HepG2 (cell line): ENCODE measurements around the gene ABHD1. TPM values are rescaled to one million over a fixed set of nuclear protein-coding genes. Genes with fewer than 3 reads are reported as not detected.

Experiments
- HMGA1 ChIP-seq: sonication (generic); formaldehyde crosslinking; conservative IDR thresholded peaks from 2 replicates; pipeline ENCODE4 v1.4.0; 2020; ENCODE audit warnings: missing genetic modification reagents
- KDM5B ChIP-seq: sonication (generic); formaldehyde crosslinking; IDR thresholded peaks from 2 replicates; pipeline ENCODE4 v1.4.0; 2020; ENCODE audit warnings: missing genetic modification reagents, mild to moderate bottlenecking, borderline replicate concordance
- MXD1 ChIP-seq: sonication (generic); formaldehyde crosslinking; IDR thresholded peaks from 2 replicates; pipeline ENCODE4 v1.4.0; 2020; ENCODE audit warnings: mild to moderate bottlenecking, missing genetic modification reagents
- NFE2L1 ChIP-seq: sonication (generic); formaldehyde crosslinking; IDR thresholded peaks from 2 replicates; pipeline ENCODE4 v1.4.0; 2020; ENCODE audit warnings: missing genetic modification reagents, mild to moderate bottlenecking, borderline replicate concordance
- NFIC ChIP-seq: IDR thresholded peaks from 2 replicates; pipeline ENCODE4 v1.6.1; 2012; ENCODE audit warnings: mild to moderate bottlenecking, low read length, inconsistent platforms
- PAWR ChIP-seq: sonication (generic); formaldehyde crosslinking; IDR thresholded peaks from 2 replicates; pipeline ENCODE4 v1.4.0; 2020; ENCODE audit warnings: missing genetic modification reagents, mild to moderate bottlenecking, borderline replicate concordance
- SPEN ChIP-seq: sonication (generic); formaldehyde crosslinking; IDR thresholded peaks from 2 replicates; pipeline ENCODE4 v1.5.1; 2020; ENCODE audit warnings: low read depth, mild to moderate bottlenecking, missing genetic modification reagents
- TIGD3 ChIP-seq: sonication (generic); formaldehyde crosslinking; IDR thresholded peaks from 2 replicates; pipeline ENCODE4 v1.5.1; 2020; ENCODE audit warnings: mild to moderate bottlenecking, missing genetic modification reagents, borderline replicate concordance
- TOE1 ChIP-seq: sonication (generic); formaldehyde crosslinking; IDR thresholded peaks from 2 replicates; pipeline ENCODE4 v1.4.0; 2020; ENCODE audit warnings: mild to moderate bottlenecking, missing genetic modification reagents
- TSC22D2 ChIP-seq: sonication (generic); formaldehyde crosslinking; IDR thresholded peaks from 2 replicates; pipeline ENCODE4 v1.5.1; 2020; ENCODE audit warnings: missing genetic modification reagents, mild to moderate bottlenecking, borderline replicate concordance
- ZBTB3 ChIP-seq: sonication (generic); formaldehyde crosslinking; IDR thresholded peaks from 2 replicates; pipeline ENCODE4 v1.4.0; 2020; ENCODE audit warnings: low read depth, mild to moderate bottlenecking, moderate library complexity, missing genetic modification reagents, borderline replicate concordance
- ZNF383 ChIP-seq: sonication (generic); formaldehyde crosslinking; IDR thresholded peaks from 2 replicates; pipeline ENCODE4 v1.4.0; 2020; ENCODE audit warnings: missing genetic modification reagents, mild to moderate bottlenecking, borderline replicate concordance
- ZNF574 ChIP-seq: sonication (generic); formaldehyde crosslinking; IDR thresholded peaks from 2 replicates; pipeline ENCODE4 v1.4.0; 2020; ENCODE audit warnings: missing genetic modification reagents
- ZNF773 ChIP-seq: sonication (generic); formaldehyde crosslinking; IDR thresholded peaks from 2 replicates; pipeline ENCODE4 v1.4.0; 2020; ENCODE audit warnings: missing genetic modification reagents, borderline replicate concordance
- ZNF850 ChIP-seq: sonication (generic); formaldehyde crosslinking; conservative IDR thresholded peaks from 2 replicates; pipeline ENCODE4 v1.9.0; 2021; ENCODE audit warnings: mild to moderate bottlenecking, missing genetic modification reagents
- ZSCAN12 ChIP-seq: sonication (generic); formaldehyde crosslinking; IDR thresholded peaks from 2 replicates; pipeline ENCODE4 v1.9.0; 2021; ENCODE audit warnings: mild to moderate bottlenecking, missing genetic modification reagents
- ZSCAN21 ChIP-seq: sonication (generic); formaldehyde crosslinking; IDR thresholded peaks from 2 replicates; pipeline ENCODE4 v1.8.0; 2022; ENCODE audit warnings: mild to moderate bottlenecking, missing genetic modification reagents, moderate library complexity, borderline replicate concordance
- polyA plus RNA-seq, 8 experiments: library from polyadenylated mRNA; depleted of rRNA in 3 of 8; stranded (reverse) in 7 of 8; unstranded in 1 of 8; fragments of >200 nt; fragmentation: Illumina TruSeq in 4 of 8; extraction: Trizol in 4 of 8; gene quantifications; 2 replicates each; pipeline versions ENCODE4 v1.2.1 to v1.2.3, GENCODE V29; 2011 to 2016; ENCODE audit warnings: low read depth in 4 of 8, missing spikeins in 1 of 8, mixed read lengths in 1 of 8; ENCODE audit not compliant: insufficient read depth in 1 of 8
- total RNA-seq, 5 experiments: library from RNA; depleted of rRNA; stranded (reverse); fragments of >200 nt; fragmentation: Illumina TruSeq; extraction: Trizol; gene quantifications; 2 replicates each; pipeline ENCODE4 v1.2.3, GENCODE V29; 2016; ENCODE audit warnings: low read depth in 1 of 5
- TF ChIP-seq, protein P1 (sequence below): IDR thresholded peaks from 2 replicates; pipeline ENCODE4 v1.6.1; 2012; ENCODE audit warnings: low read length, improper control_type of control experiment

The ABHD1 gene
- total and polyA plus RNA-seq, 2 of the 13 experiments (the other 11 are each of a cell fraction or from before 2014, with no cell fraction given): 0.04 to 0.81 TPM

DNA sequence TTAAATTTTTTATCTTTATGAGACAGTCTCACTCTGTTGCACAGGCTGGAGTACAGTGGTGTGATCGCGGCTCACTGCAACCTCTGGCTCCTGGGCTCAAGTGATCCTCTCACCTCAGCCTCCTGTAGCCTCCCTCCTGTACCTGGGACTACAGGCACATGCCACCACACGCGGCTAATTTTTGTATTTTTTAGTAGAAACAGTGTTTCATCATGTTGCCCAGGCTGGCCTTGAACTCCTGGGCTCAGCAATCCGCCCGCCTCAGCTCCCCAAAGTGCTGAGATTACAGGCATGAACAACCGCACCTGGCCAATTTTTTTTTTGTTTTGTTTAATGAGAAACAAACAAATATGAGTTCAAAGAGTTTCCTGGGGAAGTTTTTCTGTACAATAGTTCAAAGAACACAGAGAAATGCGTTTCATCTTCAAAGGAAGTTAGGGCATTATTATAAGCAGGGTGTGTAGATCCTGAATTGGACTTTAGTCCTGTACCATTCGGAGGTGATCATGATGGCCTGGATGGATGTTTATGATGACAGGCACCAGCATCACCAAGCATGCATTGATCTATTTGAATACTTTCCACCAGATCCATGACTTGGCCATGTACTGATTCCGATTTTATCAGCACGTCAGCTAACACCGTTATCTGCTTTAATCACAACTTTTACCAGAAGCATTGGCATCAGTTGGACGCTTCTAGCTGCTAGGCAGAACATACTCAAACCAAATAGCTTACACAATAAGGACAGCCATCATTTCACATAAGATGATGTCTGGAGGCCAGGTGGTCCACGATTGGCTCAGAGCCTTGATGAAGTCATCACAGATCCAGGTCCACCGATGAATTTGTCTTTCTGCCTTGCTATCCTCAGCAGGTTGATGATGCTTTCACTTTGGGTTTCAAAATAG, 54.1 kb downstream of the ABHD1 start (continued):
- TF ChIP-seq SPEN (CRISPR knock-in tag) (peak; percentile 23), TOE1 (CRISPR knock-in tag) (no peak), ZNF850 (CRISPR knock-in tag) (no peak), ZNF773 (CRISPR knock-in tag) (no peak), NFIC (peak; percentile 98), ZSCAN12 (no peak), TSC22D2 (CRISPR knock-in tag) (no peak), MXD1 (CRISPR knock-in tag) (peak; percentile 58; the same call in 1 of the 2 replicates), ZNF383 (no peak), ZSCAN21 (peak; percentile 51; the same call in 1 of the 2 replicates), NFE2L1 (no peak), ZNF574 (peak; percentile 67; the same call in 1 of the 2 replicates), PAWR (CRISPR knock-in tag) (no peak), TIGD3 (CRISPR knock-in tag) (no peak), KDM5B (CRISPR knock-in tag) (peak; percentile 75; the same call in 1 of the 2 replicates), HMGA1 (CRISPR knock-in tag) (no peak), ZBTB3 (CRISPR knock-in tag) (no peak)
- TF ChIP-seq, protein P1, sequence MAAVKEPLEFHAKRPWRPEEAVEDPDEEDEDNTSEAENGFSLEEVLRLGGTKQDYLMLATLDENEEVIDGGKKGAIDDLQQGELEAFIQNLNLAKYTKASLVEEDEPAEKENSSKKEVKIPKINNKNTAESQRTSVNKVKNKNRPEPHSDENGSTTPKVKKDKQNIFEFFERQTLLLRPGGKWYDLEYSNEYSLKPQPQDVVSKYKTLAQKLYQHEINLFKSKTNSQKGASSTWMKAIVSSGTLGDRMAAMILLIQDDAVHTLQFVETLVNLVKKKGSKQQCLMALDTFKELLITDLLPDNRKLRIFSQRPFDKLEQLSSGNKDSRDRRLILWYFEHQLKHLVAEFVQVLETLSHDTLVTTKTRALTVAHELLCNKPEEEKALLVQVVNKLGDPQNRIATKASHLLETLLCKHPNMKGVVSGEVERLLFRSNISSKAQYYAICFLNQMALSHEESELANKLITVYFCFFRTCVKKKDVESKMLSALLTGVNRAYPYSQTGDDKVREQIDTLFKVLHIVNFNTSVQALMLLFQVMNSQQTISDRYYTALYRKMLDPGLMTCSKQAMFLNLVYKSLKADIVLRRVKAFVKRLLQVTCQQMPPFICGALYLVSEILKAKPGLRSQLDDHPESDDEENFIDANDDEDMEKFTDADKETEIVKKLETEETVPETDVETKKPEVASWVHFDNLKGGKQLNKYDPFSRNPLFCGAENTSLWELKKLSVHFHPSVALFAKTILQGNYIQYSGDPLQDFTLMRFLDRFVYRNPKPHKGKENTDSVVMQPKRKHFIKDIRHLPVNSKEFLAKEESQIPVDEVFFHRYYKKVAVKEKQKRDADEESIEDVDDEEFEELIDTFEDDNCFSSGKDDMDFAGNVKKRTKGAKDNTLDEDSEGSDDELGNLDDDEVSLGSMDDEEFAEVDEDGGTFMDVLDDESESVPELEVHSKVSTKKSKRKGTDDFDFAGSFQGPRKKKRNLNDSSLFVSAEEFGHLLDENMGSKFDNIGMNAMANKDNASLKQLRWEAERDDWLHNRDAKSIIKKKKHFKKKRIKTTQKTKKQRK: no peak
